GM23338 (cell line): ENCODE results near the gene FGF22. TPM values are rescaled to one million over a fixed set of nuclear protein-coding genes. Genes with fewer than 3 reads are reported as not detected.

Experiments
- ATAC-seq: fragments of 200-7000 bp; cut with Tn5 transposase; 3 replicates; pipeline ENCODE4 v1.9.1; 2020
- DNase-seq: peaks from one replicate; pipeline ENCODE4 v3.0.0-alpha.2; 2015; ENCODE audit warnings: low spot score
- H2AFZ ChIP-seq: fragments of 200-600 bp; sonication (generic); 2 replicates; pipeline ENCODE4 v1.8.0; 2016; ENCODE audit warnings: antibody characterized with exemption, mild to moderate bottlenecking, moderate library complexity
- H3F3A ChIP-seq: fragments of 200-600 bp; sonication (generic); replicated peaks from 2 replicates; pipeline ENCODE4 v1.8.0; 2017; ENCODE audit warnings: antibody characterized with exemption, mixed run types, low read depth
- H3K27ac ChIP-seq: fragments of 200-600 bp; sonication (generic); 2 replicates; pipeline ENCODE4 v1.6.1; 2016; ENCODE audit warnings: low read depth
- H3K27me3 ChIP-seq: fragments of 200-600 bp; sonication (generic); 2 replicates; pipeline ENCODE4 v1.8.0; 2016; ENCODE audit warnings: mild to moderate bottlenecking, mixed run types, moderate library complexity; ENCODE audit not compliant: insufficient read depth
- H3K36me3 ChIP-seq: fragments of 200-600 bp; sonication (generic); 2 replicates; pipeline ENCODE4 v1.8.0; 2016; ENCODE audit warnings: mild to moderate bottlenecking; ENCODE audit not compliant: insufficient read depth
- H3K4me1 ChIP-seq: fragments of 200-600 bp; sonication (generic); 2 replicates; pipeline ENCODE4 v1.8.0; 2016; ENCODE audit warnings: mild to moderate bottlenecking, moderate library complexity; ENCODE audit not compliant: insufficient read depth
- H3K4me2 ChIP-seq: fragments of 200-600 bp; sonication (generic); 2 replicates; pipeline ENCODE4 v1.7.1; 2017; ENCODE audit warnings: mixed run types
- H3K4me3 ChIP-seq: fragments of 200-600 bp; sonication (generic); 2 replicates; pipeline ENCODE4 v1.6.1; 2016; ENCODE audit warnings: mixed run types
- H3K79me2 ChIP-seq: fragments of 200-600 bp; sonication (generic); replicated peaks from 2 replicates; pipeline ENCODE4 v1.8.0; 2017; ENCODE audit warnings: mild to moderate bottlenecking; ENCODE audit not compliant: insufficient read depth
- H3K9me2 ChIP-seq: fragments of 200-600 bp; sonication (generic); 2 replicates; pipeline ENCODE4 v1.8.0; 2017; ENCODE audit not compliant: insufficient read depth
- H4K20me1 ChIP-seq: fragments of 200-600 bp; sonication (generic); replicated peaks from 2 replicates; pipeline ENCODE4 v1.8.0; 2017; ENCODE audit warnings: mild to moderate bottlenecking; ENCODE audit not compliant: insufficient read depth
- H3K27ac Mint-ChIP-seq: 2 replicates; pipeline ENCODE4 v1.8.0; 2020; ENCODE audit warnings: inconsistent platforms, mild to moderate bottlenecking, moderate library complexity, mixed read lengths
- H3K27me3 Mint-ChIP-seq: 3 replicates; pipeline ENCODE4 v1.8.0; 2022; ENCODE audit warnings: low read depth, mild to moderate bottlenecking, moderate library complexity, mixed read lengths, inconsistent platforms; ENCODE audit not compliant: insufficient read depth, poor library complexity
- H3K36me3 Mint-ChIP-seq: 3 replicates; pipeline ENCODE4 v1.8.0; 2021; ENCODE audit warnings: low read depth, mild to moderate bottlenecking, inconsistent platforms, moderate library complexity, mixed read lengths
- H3K4me1 Mint-ChIP-seq: 3 replicates; pipeline ENCODE4 v1.8.0; 2020; ENCODE audit warnings: mild to moderate bottlenecking, inconsistent platforms, mixed read lengths
- H3K4me3 Mint-ChIP-seq: 3 replicates; pipeline ENCODE4 v1.8.0; 2021; ENCODE audit warnings: moderate library complexity, mild to moderate bottlenecking, inconsistent platforms, mixed read lengths
- H3K9me3 Mint-ChIP-seq: 3 replicates; pipeline ENCODE4 v1.8.0; 2020; ENCODE audit warnings: moderate library complexity, mild to moderate bottlenecking, inconsistent platforms, mixed read lengths
- CREB1 ChIP-seq: fragments of 250-450 bp; sonication (Bioruptor Pico); IDR thresholded peaks from 2 replicates; pipeline ENCODE4 v1.5.0; 2020; ENCODE audit warnings: low read depth, mild to moderate bottlenecking, moderate library complexity
- ETS1 ChIP-seq: IDR thresholded peaks from 2 replicates; pipeline ENCODE4 v1.6.1; 2016; ENCODE audit warnings: antibody characterized with exemption
- EZH2phosphoT487 ChIP-seq: fragments of 200-600 bp; sonication (generic); IDR thresholded peaks from one replicate; pipeline ENCODE4 v1.8.1; 2018; ENCODE audit warnings: antibody characterized with exemption; ENCODE audit not compliant: unreplicated experiment
- ZNF114 ChIP-seq: fragments of 250-450 bp; sonication (Bioruptor Pico); IDR thresholded peaks from 2 replicates; pipeline ENCODE4 v1.5.0; 2020; ENCODE audit warnings: mild to moderate bottlenecking, moderate library complexity
- ZNF331 ChIP-seq: fragments of 250-450 bp; sonication (Bioruptor Pico); IDR thresholded peaks from 2 replicates; pipeline ENCODE4 v1.5.0; 2020; ENCODE audit warnings: low read depth, mild to moderate bottlenecking, moderate library complexity
- ZNF462 ChIP-seq: fragments of 250-450 bp; sonication (Bioruptor Pico); IDR thresholded peaks from 2 replicates; pipeline ENCODE4 v1.5.0; 2020; ENCODE audit warnings: mild to moderate bottlenecking, moderate library complexity
- polyA plus RNA-seq: library from polyadenylated mRNA; unstranded; fragments of >200 nt; fragmentation: Nextera tagmentation; extraction: Ambion mirVana; gene quantifications from 2 replicates; pipeline ENCODE4 v1.2.1, GENCODE V29; 2016
- total RNA-seq: library from RNA; depleted of rRNA; stranded (reverse); fragments of >200 nt; shearing (Covaris generic); gene quantifications from 2 replicates; pipeline ENCODE4 v1.2.3, GENCODE V29; 2014

The FGF22 gene
- total and polyA plus RNA-seq, 2 experiments from 2014 or later, result 1.0 to 2.8 TPM

DNA sequence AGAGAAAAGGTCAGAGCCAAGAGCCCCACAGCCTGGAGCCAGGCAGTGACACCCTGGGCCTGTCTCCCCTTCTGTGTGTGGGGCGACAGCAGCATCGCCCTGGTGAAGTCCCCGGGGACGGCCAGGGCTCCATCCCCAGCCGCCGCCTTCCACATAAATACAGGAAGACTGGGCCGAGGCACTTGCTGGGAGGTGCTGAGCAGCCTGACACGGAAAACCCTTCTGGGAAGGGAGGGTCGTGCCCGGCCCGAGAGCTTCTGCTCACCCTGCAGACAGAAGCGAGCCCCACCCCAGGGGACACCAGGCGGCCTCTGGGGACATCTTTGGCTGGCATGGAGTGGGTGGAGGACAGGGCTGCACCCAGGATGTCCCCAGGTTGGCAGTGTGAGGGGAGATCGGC is 5.1 kb downstream of the FGF22 start:
- 0 out of 2 replicates have a peak, but pooled peaks cover 5% of the 10 kb centered on the region for H3K36me3 ChIP-seq
- ATAC-seq (no peak), DNase-seq (no peak)
- H3K27ac Mint-ChIP-seq, result no peak overlapping the region
- peaks cover 17% of the 10 kb centered on the region; the same call in 2 of the 3 replicates for H3K36me3 Mint-ChIP-seq
- no peaks in the 10 kb centered on the region for H3K4me1 Mint-ChIP-seq
- H3F3A ChIP-seq, result no peaks in the 10 kb centered on the region
- H3K27me3 Mint-ChIP-seq, result peaks cover 16% of the 10 kb centered on the region
- H3K4me3 Mint-ChIP-seq, result no peak overlapping the region
- no peak overlapping the region for H3K4me2 ChIP-seq
- no peaks in the 10 kb centered on the region for H3K9me3 Mint-ChIP-seq
- no peaks in the 10 kb centered on the region for H3K9me2 ChIP-seq
- H3K4me1 ChIP-seq, result no peaks in the 10 kb centered on the region
- H3K79me2 ChIP-seq, result no peaks in the 10 kb centered on the region
- no peaks in the 10 kb centered on the region for H3K27me3 ChIP-seq
- TF ChIP-seq CREB1 (no peak), ZNF331 (CRISPR knock-in tag) (no peak), ZNF114 (CRISPR knock-in tag) (no peak), ETS1 (no peak), ZNF462 (no peak), EZH2phosphoT487 (no peak)
- no peak overlapping the region for H3K4me3 ChIP-seq
- H2AFZ ChIP-seq, result no peak overlapping the region
- no peak overlapping the region for H3K27ac ChIP-seq
- no peaks in the 10 kb centered on the region; the same call in 1 of the 2 replicates for H4K20me1 ChIP-seq
